HL-60 (cell line): ENCODE measurements around the gene EEF2K.
A peak's percentile ranks its signal among the peaks of the same experiment; 100 is the strongest.

Source experiments
- DNase-seq, 2 experiments: peaks; one replicate each; pipeline ENCODE4 v3.0.0-alpha.2; 2010 to 2020; ENCODE audit warnings: low read depth in 1 of 2, low spot score in 1 of 2
- H3K27ac ChIP-seq: fragments of 250-450 bp; sonication (Bioruptor Pico); replicated peaks from 2 replicates; pipeline ENCODE4 v1.5.1; 2020; ENCODE audit warnings: mild to moderate bottlenecking, moderate library complexity
- H3K27me3 ChIP-seq: fragments of 250-450 bp; sonication (Bioruptor Pico); 2 replicates; pipeline ENCODE4 v1.5.1; 2021; ENCODE audit warnings: mild to moderate bottlenecking, moderate library complexity; ENCODE audit not compliant: insufficient read depth, poor library complexity, severe bottlenecking
- H3K4me3 ChIP-seq: replicated peaks from 2 replicates; pipeline ENCODE4 v1.5.1; 2011; ENCODE audit warnings: mild to moderate bottlenecking, control low read depth, low read length; ENCODE audit not compliant: insufficient read depth
- GABPA ChIP-seq: IDR thresholded peaks from 2 replicates; pipeline ENCODE4 v1.6.1; 2012; ENCODE audit warnings: low read depth
- POLR2AphosphoS5 ChIP-seq: IDR thresholded peaks from 2 replicates; pipeline ENCODE4 v1.6.1; 2012; ENCODE audit warnings: low read depth
- SPI1 ChIP-seq: IDR thresholded peaks from 2 replicates; pipeline ENCODE4 v1.6.1; 2012; ENCODE audit warnings: low read depth, mild to moderate bottlenecking, borderline replicate concordance
- TF ChIP-seq, protein P1 (sequence below): IDR thresholded peaks from 2 replicates; pipeline ENCODE4 v1.6.1; 2012; ENCODE audit warnings: low read depth; ENCODE audit not compliant: insufficient replicate concordance
- TF ChIP-seq, protein P2 (sequence below): IDR thresholded peaks from one replicate; pipeline ENCODE4 v1.5.1; 2011; ENCODE audit warnings: low read length, control low read depth, inconsistent platforms; ENCODE audit not compliant: insufficient read depth

The EEF2K gene

DNA sequence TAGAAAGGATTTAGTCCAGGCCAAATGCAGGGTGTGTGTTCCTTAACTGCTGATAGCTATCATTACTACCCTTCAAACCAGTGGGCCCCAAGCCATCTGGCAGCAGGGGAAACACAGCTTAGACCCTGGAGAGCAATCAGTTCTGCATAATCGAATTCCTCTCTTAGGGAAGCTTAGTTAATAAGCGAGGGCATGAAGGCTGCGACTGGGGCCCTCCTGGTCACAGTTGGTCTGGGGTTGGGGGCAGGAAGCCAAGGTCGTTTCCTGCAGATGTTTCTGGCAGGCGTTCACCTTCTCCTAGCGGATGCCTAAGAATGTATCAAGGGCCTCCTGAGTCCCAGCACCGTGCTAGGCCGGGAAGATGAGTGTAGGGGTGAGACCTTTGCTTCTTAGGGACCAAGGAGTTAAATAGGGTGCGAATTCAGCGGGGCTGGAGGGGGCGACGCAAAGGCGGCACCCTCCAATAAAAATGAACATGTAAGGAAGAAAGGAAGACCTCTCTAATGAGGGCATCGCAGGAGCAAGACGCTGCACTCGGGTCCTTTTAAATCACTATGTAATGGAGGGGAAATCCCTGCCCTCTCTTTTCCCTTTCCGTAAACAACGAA lies 16.5 kb upstream of the EEF2K start:
- peak overlapping the region; percentile 95 for H3K4me3 ChIP-seq
- no peak for DNase-seq
- no peak overlapping the region for H3K27ac ChIP-seq
- no peaks in the 10 kb centered on the region for H3K27me3 ChIP-seq
- TF ChIP-seq POLR2AphosphoS5 = no peak
- TF ChIP-seq, protein P1, sequence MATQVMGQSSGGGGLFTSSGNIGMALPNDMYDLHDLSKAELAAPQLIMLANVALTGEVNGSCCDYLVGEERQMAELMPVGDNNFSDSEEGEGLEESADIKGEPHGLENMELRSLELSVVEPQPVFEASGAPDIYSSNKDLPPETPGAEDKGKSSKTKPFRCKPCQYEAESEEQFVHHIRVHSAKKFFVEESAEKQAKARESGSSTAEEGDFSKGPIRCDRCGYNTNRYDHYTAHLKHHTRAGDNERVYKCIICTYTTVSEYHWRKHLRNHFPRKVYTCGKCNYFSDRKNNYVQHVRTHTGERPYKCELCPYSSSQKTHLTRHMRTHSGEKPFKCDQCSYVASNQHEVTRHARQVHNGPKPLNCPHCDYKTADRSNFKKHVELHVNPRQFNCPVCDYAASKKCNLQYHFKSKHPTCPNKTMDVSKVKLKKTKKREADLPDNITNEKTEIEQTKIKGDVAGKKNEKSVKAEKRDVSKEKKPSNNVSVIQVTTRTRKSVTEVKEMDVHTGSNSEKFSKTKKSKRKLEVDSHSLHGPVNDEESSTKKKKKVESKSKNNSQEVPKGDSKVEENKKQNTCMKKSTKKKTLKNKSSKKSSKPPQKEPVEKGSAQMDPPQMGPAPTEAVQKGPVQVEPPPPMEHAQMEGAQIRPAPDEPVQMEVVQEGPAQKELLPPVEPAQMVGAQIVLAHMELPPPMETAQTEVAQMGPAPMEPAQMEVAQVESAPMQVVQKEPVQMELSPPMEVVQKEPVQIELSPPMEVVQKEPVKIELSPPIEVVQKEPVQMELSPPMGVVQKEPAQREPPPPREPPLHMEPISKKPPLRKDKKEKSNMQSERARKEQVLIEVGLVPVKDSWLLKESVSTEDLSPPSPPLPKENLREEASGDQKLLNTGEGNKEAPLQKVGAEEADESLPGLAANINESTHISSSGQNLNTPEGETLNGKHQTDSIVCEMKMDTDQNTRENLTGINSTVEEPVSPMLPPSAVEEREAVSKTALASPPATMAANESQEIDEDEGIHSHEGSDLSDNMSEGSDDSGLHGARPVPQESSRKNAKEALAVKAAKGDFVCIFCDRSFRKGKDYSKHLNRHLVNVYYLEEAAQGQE = no peak

DNA sequence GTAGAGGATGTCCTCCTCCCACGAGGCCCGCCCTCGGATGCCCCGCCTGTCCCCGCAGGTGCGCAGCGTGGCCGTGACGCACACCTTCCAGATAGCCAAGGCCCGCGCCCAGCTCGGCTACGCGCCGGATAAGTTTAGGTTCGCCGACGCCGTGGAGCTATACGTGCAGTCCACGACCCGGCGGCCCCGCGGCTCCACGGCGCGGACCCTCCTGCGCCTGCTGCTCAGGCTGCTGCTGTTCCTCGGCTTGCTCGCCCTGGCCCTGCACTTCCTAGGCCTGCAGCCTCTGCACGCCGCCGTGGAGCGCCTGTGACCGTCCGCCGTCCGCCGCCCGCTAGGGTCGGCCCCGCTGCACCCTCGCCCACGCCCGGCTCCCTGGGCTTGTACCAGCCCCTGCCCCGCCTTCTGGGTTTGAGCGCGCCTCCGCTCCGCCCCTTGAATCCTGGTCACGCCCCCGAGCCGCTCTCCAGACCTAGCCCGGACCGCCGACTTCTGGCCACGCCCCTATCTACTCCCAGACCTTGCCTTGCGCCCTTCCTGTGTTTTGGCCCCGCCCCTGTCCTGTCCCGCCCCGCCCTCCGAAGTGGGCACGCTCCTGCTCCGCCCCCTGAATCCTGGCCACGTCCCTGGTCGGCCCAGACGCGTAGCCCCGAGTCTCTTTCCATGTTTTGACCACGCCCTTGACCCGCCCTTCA lies 15.8 kb upstream of the EEF2K start:
- TF ChIP-seq, protein P2, sequence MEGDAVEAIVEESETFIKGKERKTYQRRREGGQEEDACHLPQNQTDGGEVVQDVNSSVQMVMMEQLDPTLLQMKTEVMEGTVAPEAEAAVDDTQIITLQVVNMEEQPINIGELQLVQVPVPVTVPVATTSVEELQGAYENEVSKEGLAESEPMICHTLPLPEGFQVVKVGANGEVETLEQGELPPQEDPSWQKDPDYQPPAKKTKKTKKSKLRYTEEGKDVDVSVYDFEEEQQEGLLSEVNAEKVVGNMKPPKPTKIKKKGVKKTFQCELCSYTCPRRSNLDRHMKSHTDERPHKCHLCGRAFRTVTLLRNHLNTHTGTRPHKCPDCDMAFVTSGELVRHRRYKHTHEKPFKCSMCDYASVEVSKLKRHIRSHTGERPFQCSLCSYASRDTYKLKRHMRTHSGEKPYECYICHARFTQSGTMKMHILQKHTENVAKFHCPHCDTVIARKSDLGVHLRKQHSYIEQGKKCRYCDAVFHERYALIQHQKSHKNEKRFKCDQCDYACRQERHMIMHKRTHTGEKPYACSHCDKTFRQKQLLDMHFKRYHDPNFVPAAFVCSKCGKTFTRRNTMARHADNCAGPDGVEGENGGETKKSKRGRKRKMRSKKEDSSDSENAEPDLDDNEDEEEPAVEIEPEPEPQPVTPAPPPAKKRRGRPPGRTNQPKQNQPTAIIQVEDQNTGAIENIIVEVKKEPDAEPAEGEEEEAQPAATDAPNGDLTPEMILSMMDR = no peak
- TF ChIP-seq GABPA (no peak), POLR2AphosphoS5 (no peak), SPI1 (no peak)
- TF ChIP-seq, protein P1 = no peak
- Histone ChIP-seq H3K4me3 (peak overlapping the region; percentile 95), H3K27ac (peak overlapping the region; percentile 18; the same call in 1 of the 2 replicates), H3K27me3 (no peaks in the 10 kb centered on the region)
- DNase-seq = peak; percentile 36 to 98

DNA sequence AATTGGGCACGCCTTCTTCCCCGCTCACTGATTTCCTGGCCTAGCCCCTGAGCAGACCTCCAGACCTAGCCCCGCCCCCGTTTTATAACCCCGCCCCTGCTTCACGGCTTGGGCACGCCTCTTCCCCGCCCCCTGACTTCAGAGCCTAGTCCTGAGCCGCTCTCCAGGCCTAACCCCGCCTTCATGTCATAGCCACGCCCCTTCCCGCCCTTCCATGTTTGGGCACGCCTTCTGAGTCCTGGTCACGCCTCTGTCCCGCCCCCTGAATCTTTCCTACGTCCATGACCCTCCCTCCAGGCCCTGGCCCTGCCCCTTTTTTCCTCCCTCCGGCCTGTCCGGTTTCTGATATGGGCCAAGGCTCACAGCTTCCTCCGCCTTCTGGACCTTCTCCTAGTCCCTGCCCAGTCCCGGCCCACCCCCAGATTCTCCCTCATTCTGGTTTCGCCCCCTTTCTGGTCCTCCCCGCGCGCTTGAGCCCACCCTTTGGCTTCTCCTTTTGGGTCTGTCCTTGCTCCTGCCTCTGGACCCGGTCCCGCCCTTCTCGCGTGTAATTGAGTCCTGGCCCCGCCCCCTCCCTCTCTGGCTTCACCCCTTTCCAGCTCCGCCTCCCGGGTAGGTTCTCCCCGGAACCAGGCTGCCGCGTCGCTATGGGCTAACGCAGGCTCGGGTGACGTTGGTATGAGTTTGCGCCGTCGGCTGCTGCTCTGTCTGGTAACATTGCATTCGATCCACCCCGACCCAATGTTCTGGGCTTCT lies 15.1 kb upstream of the EEF2K start:
- peak; percentile 98 to 99 for DNase-seq
- Histone ChIP-seq H3K27ac (peak overlapping the region; percentile 76), H3K27me3 (no peaks in the 10 kb centered on the region), H3K4me3 (peak overlapping the region; percentile 95)
- TF ChIP-seq SPI1 (peak; percentile 1; the same call in 1 of the 2 replicates), POLR2AphosphoS5 (peak; percentile 70), GABPA (no peak)

DNA sequence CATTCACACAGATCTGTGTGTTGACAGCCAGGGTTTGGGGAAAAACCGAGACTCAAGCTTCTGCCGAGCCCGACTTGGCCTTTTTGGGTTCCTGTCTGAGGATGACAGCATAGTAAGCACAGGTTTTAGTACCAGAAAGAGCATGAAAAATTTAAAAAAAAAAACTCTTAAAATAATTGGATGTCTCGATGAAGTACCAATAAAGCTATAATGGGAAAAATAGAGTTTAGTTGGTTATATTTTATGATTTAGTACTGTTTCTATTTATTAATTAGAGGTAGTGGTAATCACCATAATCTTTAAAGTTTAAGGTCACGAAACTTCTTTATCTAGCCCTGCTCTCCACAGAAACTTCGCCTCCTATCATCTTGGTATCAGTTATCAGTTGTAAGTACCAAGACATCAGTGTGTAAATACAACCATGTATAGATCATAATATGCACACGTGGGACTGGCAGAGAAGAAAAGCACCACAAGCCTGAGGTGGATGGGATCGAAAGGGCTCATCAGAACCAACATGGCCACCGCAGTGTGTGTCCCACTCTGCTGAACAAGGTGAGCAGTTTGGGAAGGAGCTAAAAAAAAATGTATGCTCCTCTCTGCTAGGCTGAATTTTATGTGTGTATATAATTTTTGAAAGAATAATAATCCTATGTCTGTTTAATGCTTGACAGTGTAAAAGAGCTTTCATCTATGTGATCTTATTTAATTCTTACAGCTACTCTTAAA lies 14.4 kb upstream of the EEF2K start:
- Histone ChIP-seq H3K4me3 (peak overlapping the region; percentile 70), H3K27me3 (no peaks in the 10 kb centered on the region), H3K27ac (peak overlapping the region; percentile 76)
- DNase-seq = no peak
- TF ChIP-seq SPI1 (no peak), GABPA (no peak)
